Brain pericyte (primary cell): ENCODE results near the gene VPS33A.

Experiments used
- DNase-seq: peaks from one replicate; pipeline ENCODE4 v3.0.0-alpha.2; 2012; ENCODE audit warnings: low read depth, low spot score

VPS33A gene

GRCh38 chr12:122183588-122183940 is 82.7 kb downstream of the VPS33A start:
- no peak for DNase-seq

GRCh38 chr12:122182887-122183587 is 83.3 kb downstream of the VPS33A start, which contains the start of gene LRRC43:
Gene LRRC43 (plus strand): TSS chr12:122183123. CDS start chr12:122183145, 22 bp downstream.
- DNase-seq = no peak
